GM21381 (cell line): Measurements from ENCODE around the gene FGF2.
"Not testable (repeated sequence)": the region's sequence is repeated elsewhere in the genome, so short reads cannot be mapped to it uniquely, and the experiment has no call there.

Experiments used
- ATAC-seq: cut with Tn5 transposase; IDR thresholded peaks from one replicate; pipeline ENCODE4 v1.9.1; 2021; ENCODE audit warnings: mild to moderate bottlenecking, moderate library complexity; ENCODE audit not compliant: unreplicated experiment

FGF2 gene

DNA sequence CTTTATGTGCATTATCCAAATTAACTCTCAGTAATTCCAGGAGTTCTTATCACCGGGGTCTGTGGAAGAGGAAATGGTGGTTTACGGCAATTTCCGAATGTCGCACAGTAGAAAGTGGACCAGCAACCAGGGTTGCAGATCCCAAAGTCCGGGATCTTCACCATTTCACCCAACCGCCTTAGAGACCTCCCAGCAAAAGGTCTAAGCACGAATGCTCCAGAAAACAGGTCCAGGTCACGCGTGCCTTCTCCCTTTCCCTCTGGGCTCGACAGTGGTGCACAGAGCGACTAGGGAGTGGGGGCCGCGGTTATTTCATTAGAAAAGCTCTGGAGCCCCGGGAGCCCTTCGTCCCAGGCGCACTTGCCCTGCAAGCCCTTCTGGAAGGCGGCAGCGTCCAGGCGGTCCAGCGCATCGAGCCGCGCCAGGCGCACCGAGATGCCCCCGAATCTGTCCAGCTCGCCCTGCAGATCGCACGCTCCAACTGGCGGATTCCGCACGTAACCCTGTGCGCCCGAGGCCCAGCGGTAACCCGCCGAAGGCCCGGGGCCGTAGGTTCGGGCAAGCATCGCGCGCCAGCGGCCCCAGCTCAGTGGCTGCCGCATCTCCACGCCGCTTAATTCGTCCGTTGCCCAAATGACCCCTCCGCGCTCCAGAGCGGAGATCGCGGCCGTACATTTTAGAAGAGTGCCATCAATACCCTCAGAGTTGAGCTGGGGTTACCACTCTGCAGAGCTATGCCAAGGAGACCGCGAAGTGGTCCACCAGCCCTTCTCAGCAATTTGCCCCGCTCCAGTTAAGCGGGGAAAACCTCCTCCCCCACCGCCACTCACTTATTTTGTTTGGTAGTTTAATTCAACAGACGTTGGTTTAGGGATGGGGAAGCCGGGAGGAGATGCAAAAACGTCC is 95.6 kb downstream of the FGF2 start, which contains the start of gene NUDT6:
NUDT6 (minus strand) TSS at position 627 of the 906 bp plus-strand sequence; CDS start at position 602, 25 bp downstream.
- peak; percentile 68 for ATAC-seq

DNA sequence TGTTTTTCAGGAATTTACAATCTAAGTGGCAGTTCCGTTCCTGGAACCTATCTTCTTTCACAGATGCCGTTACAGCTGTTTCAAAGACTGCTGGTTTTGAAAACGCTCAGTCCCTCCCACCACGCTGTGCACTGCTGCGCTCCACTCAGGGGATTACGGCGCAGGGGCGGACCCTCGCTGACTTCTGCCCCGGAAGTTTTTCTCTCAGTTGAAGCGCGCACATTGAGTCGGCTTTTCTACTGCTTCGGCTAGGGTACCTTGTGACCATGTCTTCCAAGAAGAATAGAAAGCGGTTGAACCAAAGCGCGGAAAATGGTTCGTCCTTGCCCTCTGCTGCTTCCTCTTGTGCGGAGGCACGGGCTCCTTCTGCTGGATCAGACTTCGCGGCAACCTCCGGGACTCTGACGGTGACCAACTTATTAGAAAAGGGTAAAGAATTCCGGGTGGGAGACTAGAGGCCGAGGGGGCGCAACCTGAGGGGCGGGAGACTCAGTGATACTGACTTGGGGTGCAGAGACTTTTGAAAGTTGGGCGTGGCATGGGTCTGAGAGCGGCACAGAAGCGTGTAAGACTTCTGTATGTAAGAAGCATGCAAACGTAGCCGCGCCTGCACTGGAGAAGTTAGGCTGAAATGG is 96.4 kb downstream of the FGF2 start:
- ATAC-seq: peak; percentile 96

DNA sequence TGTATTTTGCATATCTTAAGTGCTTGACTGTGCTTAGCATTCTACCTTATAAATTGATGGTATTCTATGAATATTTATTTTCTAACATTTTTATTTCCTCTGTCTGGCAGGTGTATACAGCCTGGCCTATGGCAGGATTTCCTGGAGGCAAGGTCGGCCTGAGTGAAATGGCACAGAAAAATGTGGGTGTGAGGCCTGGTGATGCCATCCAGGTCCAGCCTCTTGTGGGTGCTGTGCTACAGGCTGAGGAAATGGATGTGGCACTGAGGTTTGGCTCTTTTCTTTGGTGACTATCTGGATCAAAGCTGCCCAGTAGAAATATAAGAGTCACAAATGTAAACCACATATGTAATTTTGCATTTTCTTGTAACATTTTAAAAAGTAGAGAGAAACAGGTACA is 102.3 kb downstream of the FGF2 start:
- no peak for ATAC-seq

GRCh38 chr4:122930862-122931261 is 104.2 kb downstream of the FGF2 start:
- ATAC-seq: no peak

DNA sequence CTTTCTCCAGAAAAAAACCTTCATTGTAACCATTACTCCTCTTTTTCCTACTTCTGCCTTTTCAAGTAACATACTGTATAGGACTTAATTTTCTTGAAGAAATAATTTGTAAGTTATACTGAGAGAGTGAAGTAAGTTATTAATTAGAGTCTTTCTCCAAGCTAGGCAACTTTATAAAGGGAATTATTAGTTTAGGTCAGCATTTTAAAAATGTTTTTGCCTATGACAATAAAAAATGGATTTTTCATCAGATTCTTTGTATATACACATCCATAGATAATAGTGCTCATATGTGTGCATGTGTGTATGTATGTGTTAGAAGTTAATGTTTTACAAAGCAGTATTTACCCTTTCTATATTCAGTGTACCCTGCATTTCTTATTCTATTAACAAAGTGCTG is 106.1 kb downstream of the FGF2 start:
- no peak for ATAC-seq

GRCh38 chr4:122945136-122945535 is 118.5 kb downstream of the FGF2 start:
- ATAC-seq: not testable (repeated sequence)

DNA sequence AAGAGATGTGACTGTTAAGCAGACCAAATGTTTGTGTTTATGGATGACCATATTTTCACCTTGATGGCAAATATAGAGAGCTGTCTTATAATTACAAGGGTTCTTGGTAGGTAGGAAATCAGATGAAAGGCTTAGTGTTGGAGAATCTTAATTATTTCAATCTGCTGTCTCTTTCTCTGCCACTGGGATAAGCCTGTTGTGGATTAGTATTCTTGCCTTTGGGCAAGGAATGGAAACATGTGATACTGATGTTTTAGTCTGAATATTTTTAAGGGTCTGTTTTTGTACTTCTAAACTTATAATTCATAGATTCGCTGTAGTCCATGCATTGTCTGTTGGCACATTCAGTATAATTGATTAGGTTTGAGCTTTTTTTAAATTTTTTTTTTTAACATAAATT is 119.5 kb downstream of the FGF2 start:
- ATAC-seq: no peak
